Measurements from ENCODE around the gene SLC6A19. TPM values are rescaled to one million over a fixed set of nuclear protein-coding genes. Genes with fewer than 3 reads are reported as not detected.

Gene SLC6A19
- total RNA-seq, 2 donors from 2014 or later: not detected

DNA sequence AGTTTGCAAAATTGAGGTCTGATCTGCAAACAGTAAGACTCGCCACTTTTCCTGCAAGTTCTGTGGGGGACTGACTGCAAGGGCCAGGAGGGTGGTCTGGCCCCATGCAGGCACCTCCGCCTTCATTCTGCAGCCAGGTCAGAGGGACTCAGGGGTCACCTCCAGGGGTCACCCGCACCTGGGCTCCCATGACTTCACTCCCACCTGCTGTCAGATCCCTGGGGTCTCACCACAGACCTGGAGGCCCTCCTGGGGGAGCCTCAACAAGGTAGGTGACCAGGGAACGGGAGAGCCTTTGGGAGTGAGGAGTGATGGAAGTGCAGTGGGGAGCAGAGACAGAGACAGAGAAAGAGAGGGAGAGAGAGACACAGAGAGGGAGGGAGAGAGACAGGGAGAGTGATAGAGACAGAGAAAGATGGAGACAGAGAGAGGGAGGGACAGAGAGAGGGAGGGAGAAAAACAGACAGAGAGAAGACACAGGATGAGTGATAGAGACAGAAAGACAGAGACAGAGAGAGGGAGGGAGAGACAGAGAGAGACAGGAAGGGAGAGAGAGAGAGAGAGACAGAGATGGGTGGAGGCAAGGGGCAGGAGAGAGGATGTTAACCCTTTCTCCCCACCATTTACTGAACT is 41.5 kb upstream of the SLC6A19 start:
- Histone ChIP-seq H3K27ac (no peak overlapping the region), H3K4me1 (peaks cover 0 to 24% of the 10 kb centered on the region in 2 donors), H3K27me3 (peaks cover 0 to 16% of the 10 kb centered on the region in 2 donors), H3K9me3 (peaks cover 0 to 5% of the 10 kb centered on the region in 2 donors), H3K4me3 (no peak overlapping the region), H3K36me3 (no peaks in the 10 kb centered on the region)
- no peak for DNase-seq (ENCODE audit: low spot score)
- TF ChIP-seq, protein P1, sequence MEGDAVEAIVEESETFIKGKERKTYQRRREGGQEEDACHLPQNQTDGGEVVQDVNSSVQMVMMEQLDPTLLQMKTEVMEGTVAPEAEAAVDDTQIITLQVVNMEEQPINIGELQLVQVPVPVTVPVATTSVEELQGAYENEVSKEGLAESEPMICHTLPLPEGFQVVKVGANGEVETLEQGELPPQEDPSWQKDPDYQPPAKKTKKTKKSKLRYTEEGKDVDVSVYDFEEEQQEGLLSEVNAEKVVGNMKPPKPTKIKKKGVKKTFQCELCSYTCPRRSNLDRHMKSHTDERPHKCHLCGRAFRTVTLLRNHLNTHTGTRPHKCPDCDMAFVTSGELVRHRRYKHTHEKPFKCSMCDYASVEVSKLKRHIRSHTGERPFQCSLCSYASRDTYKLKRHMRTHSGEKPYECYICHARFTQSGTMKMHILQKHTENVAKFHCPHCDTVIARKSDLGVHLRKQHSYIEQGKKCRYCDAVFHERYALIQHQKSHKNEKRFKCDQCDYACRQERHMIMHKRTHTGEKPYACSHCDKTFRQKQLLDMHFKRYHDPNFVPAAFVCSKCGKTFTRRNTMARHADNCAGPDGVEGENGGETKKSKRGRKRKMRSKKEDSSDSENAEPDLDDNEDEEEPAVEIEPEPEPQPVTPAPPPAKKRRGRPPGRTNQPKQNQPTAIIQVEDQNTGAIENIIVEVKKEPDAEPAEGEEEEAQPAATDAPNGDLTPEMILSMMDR (IDR thresholded peaks at IDR 0.05): no peak

DNA sequence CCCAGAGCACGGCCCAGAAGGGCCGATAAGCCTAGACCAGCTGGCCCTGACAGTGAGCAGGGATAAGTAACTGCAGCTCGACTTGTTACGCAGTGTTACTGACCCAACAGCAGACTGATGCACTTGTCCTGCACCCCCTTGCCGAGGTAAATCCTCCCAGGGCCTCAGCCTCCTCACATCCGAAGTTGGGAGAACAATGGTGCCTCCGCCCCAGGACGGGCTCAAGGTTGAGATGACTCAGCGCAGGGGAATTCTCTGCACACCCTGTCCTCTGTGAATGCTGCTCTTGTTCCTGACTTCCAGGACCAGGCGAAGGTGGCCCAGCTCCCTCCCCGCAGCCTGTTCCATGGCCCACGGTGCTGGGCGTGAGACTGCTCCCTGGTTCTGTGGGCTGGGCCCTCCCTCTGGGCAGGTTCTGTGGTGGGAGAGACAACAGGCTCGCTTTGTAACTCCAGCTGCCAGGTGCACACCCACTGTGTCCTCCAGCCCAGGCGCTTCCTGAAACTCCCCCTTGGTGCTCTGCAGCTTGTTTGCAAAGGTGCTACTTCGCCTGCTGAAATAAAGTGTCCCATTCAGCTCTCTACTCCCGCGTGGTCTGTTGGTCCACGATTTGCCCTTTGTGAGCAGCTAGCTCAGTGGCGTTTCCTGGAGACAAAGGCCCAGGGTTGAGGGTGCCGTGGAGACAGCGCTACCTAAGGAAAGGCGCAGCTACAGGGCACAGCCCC is 40.1 kb upstream of the SLC6A19 start:
- no peak for DNase-seq (ENCODE audit: low spot score)
- TF ChIP-seq, protein P1 (IDR thresholded peaks at IDR 0.05): no peak

DNA sequence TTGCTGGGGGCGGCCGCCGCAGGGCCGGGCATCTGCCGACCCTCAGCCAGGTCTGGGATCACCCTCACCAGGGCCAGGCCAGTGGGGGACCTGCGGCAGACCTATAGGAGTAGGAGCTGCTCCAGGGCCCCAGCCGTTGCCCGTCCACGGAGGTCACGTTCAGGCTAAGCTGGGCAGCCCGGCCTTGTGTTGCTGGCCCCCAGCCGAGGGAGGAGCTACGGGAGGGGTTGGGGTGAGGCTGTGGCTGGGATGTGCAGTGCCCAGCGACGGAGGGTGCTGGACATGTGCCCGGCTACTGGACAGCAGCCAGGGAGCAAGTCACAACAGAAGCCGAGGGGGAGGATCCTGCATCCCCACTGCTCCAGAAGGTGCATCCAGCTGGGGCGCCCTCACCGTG is 39.6 kb upstream of the SLC6A19 start:
- Histone ChIP-seq H3K36me3 (no peaks in the 10 kb centered on the region), H3K4me1 (peaks cover 0 to 12% of the 10 kb centered on the region in 2 donors), H3K9me3 (peaks cover 0 to under 1% of the 10 kb centered on the region in 2 donors), H3K27ac (no peak overlapping the region), H3K4me3 (no peak overlapping the region), H3K27me3 (no peaks in the 10 kb centered on the region)
- DNase-seq (ENCODE audit: low spot score): no peak
- TF ChIP-seq, protein P1 (IDR thresholded peaks at IDR 0.05): no peak

More for the DNA sequence above, 40.1 kb upstream of the SLC6A19 start:
- Histone ChIP-seq H3K4me3 (no peak overlapping the region), H3K4me1 (peaks cover 0 to 12% of the 10 kb centered on the region in 2 donors), H3K36me3 (no peaks in the 10 kb centered on the region), H3K9me3 (peaks cover 0 to 5% of the 10 kb centered on the region in 2 donors), H3K27me3 (peaks cover 0 to 2% of the 10 kb centered on the region in 2 donors), H3K27ac (no peak overlapping the region)

DNA sequence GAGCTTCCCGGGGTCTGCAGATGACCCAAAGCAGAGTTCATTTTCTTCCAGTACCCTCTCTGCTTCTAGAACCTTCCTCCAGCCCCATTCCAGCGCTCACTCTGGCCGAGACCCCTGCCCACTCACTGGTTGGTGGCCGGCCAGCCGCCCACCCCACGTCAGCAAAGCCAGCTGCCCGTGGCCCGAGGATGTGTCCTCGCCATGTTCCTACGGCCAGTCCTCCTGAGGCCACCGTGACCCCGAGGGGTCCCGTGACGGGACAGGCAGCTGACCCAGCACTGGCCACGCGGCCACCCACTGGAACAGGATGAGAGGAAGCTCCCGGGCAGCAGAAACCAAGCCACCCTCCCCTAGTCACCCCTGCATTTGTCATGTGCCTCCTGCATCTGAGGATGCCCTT is 39.1 kb upstream of the SLC6A19 start:
- TF ChIP-seq, protein P1 (IDR thresholded peaks at IDR 0.05): no peak
- no peak overlapping the region for H3K27ac ChIP-seq
- H3K27me3 ChIP-seq: no peaks in the 10 kb centered on the region
- no peak for DNase-seq (ENCODE audit: low spot score)
- no peaks in the 10 kb centered on the region for H3K36me3 ChIP-seq
- no peak overlapping the region for H3K4me3 ChIP-seq
- no peaks in the 10 kb centered on the region for H3K9me3 ChIP-seq
- H3K4me1 ChIP-seq: peaks cover 0 to 12% of the 10 kb centered on the region in 2 donors

DNA sequence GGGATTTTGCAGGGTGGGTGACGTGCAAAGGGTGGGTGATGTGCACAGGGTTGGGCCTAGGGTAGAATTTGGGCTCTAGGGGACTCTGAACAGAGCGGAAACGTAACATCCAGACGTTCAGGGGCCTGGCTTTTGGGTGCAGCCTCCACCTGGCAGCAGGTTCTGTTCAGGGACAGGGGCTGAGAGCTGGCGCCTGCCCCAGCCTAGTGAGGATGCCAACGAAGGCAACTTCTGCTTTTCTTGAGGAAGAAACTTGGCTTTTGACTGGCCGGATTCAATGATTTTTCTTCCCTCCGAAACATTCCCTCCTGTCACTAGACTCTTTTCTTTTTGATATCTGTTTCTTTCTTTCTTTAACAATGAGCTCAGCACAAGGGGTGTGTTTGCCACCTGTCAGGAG is 38.6 kb upstream of the SLC6A19 start:
- H3K27ac ChIP-seq: no peak overlapping the region
- peaks cover 0 to 16% of the 10 kb centered on the region in 2 donors for H3K4me1 ChIP-seq
- DNase-seq (ENCODE audit: low spot score): no peak
- TF ChIP-seq, protein P1 (IDR thresholded peaks at IDR 0.05): no peak
- H3K27me3 ChIP-seq: no peaks in the 10 kb centered on the region
- H3K36me3 ChIP-seq: no peaks in the 10 kb centered on the region
- no peaks in the 10 kb centered on the region for H3K9me3 ChIP-seq
- H3K4me3 ChIP-seq: no peak overlapping the region

All from right atrium auricular region (tissue), 2 donors.